Measurements from ENCODE around the gene POLN.
"Not testable (repeated sequence)": the region's sequence is repeated elsewhere in the genome, so short reads cannot be mapped to it uniquely, and the experiment has no call there.

Gene POLN

GRCh38 chr4:2236944-2237666 is 4.8 kb downstream of the POLN start:
- Mint-ChIP-seq H3K9me3 (no peaks in the 10 kb centered on the region), H3K36me3 (ENCODE audit: low read depth) (peaks cover 28% of the 10 kb centered on the region), H3K4me3 (peak overlapping the region; percentile 12 to 55 (median 18)), H3K4me1 (peaks cover 26% of the 10 kb centered on the region), H3K27me3 (ENCODE audit: low read depth) (no peaks in the 10 kb centered on the region), H3K27ac (no peak overlapping the region)
- no peak for TF ChIP-seq CTCF (IDR thresholded peaks at IDR 0.05; ENCODE audit: unreplicated experiment in 3 of 3)

DNA sequence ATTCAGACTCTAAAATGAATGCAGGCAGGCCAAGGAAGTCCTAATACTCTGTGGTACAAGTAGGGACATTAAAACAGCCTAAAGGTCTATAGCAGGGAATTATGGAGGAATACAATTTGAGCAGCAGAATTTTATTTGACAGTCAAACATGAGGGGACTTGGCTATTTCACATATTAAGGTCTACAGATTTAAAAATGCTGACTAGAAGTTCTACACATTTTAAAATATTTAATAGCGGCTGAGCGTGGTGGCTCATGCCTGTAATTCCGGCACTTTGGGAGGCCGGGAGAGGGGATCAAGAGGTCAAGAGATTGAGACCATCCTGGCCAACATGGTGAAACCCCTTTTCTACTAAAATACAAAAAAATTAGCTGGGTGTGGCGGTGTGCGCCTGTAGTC is 10.8 kb downstream of the POLN start:
- H3K36me3 Mint-ChIP-seq (ENCODE audit: low read depth), result peaks cover 21% of the 10 kb centered on the region
- TF ChIP-seq CTCF (IDR thresholded peaks at IDR 0.05; ENCODE audit: unreplicated experiment in 3 of 3), result no peak
- H3K27ac Mint-ChIP-seq, result no peak overlapping the region
- no peaks in the 10 kb centered on the region for H3K4me1 Mint-ChIP-seq
- no peak overlapping the region for H3K4me3 Mint-ChIP-seq
- no peaks in the 10 kb centered on the region for H3K27me3 Mint-ChIP-seq (ENCODE audit: low read depth)
- H3K9me3 Mint-ChIP-seq, result no peaks in the 10 kb centered on the region

DNA sequence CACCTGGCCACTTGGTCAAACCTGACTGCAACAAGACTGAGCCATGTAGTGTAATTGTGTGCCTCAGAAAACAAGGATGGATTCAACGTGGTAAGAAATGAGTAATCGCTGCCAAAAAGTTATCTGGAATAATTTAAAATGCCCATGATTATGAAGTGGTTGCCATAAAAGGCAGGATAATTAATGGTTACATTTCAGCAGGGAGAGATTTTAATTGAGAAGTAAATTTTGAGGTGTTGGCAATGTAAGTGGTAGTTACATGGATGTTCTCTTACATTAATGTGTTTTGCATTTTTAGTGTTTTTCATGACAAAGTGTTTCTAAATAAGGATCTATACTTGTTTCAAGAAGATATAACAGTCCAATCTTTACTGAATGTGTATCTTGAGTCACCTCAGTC is 15.7 kb downstream of the POLN start:
- Mint-ChIP-seq H3K9me3 (no peaks in the 10 kb centered on the region), H3K27ac (no peak overlapping the region), H3K4me1 (peaks cover 5% of the 10 kb centered on the region), H3K27me3 (ENCODE audit: low read depth) (no peaks in the 10 kb centered on the region), H3K4me3 (no peak overlapping the region), H3K36me3 (ENCODE audit: low read depth) (peaks cover 5% of the 10 kb centered on the region)
- TF ChIP-seq CTCF (IDR thresholded peaks at IDR 0.05; ENCODE audit: unreplicated experiment in 3 of 3), result no peak

- Mint-ChIP-seq H3K9me3 (no peaks in the 10 kb centered on the region), H3K27ac (no peak overlapping the region), H3K4me1 (peaks cover 5% of the 10 kb centered on the region), H3K27me3 (ENCODE audit: low read depth) (no peaks in the 10 kb centered on the region), H3K36me3 (ENCODE audit: low read depth) (peaks cover 5% of the 10 kb centered on the region), H3K4me3 (no peak overlapping the region)
- TF ChIP-seq CTCF (IDR thresholded peaks at IDR 0.05; ENCODE audit: unreplicated experiment in 3 of 3), result no peak
These were observed 19.1 kb downstream of the POLN start for GRCh38 chr4:2222838-2223237.

DNA sequence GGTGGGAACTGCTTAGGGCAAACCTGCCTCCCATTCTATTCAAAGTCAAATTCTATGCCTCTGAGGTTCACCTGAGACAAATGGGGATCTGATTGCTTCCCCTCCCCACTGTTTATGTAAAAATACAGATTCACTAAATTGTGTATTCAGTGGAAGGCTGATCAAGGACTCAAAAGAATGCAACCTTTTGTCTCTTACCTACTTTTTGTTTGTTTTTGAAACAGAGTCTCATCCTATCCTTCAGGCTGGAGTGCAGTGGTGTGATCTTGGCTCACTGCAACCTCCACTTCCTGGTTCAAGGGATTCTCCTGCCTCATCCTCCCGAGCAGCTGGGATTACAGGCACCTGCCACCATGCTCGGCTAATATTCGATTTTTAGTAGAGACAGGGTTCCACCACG is 20.5 kb downstream of the POLN start:
- H3K36me3 Mint-ChIP-seq (ENCODE audit: low read depth); H3K4me1 Mint-ChIP-seq; H3K27ac Mint-ChIP-seq; H3K27me3 Mint-ChIP-seq (ENCODE audit: low read depth); H3K9me3 Mint-ChIP-seq; H3K4me3 Mint-ChIP-seq: not testable (repeated sequence)

- H3K4me3 Mint-ChIP-seq, result no peak overlapping the region
- H3K9me3 Mint-ChIP-seq, result no peaks in the 10 kb centered on the region
- H3K27me3 Mint-ChIP-seq (ENCODE audit: low read depth), result no peaks in the 10 kb centered on the region
- no peak overlapping the region for H3K27ac Mint-ChIP-seq
- no peaks in the 10 kb centered on the region for H3K36me3 Mint-ChIP-seq (ENCODE audit: low read depth)
- peaks cover 5% of the 10 kb centered on the region for H3K4me1 Mint-ChIP-seq
- TF ChIP-seq CTCF (IDR thresholded peaks at IDR 0.05; ENCODE audit: unreplicated experiment in 3 of 3), result peak; percentile 79 to 86 (median 83)
These were observed 21.8 kb downstream of the POLN start for GRCh38 chr4:2220016-2220630.

Data from nephron (organoid).